ENCODE measurements around the gene DPP3.
A peak's percentile ranks its signal among the peaks of the same experiment; 100 is the strongest.
"Not testable (repeated sequence)": the region's sequence is repeated elsewhere in the genome, so short reads cannot be mapped to it uniquely, and the experiment has no call there.

DPP3 gene

DNA sequence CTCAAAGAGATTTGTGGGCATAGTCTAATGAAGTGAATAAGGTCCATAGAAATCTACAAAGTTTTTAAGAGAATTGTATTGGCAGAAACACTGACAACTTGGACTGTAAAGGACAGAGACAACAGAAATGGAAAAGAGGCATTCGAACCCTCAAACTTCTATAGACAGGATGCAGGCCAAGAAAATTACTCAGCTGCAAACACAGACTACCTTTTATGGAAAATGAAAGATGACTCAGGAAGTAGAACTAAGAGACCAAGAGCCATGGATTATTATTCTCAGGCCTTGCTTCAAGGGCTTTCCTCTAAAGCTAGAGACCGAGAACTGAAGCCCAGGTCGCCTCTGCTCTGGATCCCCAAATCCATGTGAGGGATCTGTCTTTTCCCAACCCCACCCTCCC lies 17.3 kb upstream of the DPP3 start:
- DNase-seq (ENCODE audit: extremely low read depth in 1 of 2, low read depth in 1 of 2) = no peak

DNA sequence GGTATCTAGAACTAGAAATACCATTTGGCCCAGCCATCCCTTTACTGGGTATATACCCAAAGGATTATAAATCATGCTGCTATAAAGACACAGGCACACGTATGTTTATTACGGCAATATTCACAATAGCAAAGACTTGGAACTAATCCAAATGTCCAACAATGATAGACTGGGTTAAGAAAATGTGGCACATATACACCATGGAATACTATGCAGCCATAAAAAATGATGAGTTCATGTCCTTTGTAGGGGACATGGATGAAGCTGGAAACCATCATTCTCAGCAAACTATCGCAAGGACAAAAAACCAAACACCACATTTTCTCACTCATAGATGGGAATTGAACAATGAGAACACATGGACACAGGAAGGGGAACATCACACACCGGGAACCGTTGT lies 16.1 kb upstream of the DPP3 start:
- DNase-seq (ENCODE audit: extremely low read depth in 1 of 2, low read depth in 1 of 2) = not testable (repeated sequence)

DNA sequence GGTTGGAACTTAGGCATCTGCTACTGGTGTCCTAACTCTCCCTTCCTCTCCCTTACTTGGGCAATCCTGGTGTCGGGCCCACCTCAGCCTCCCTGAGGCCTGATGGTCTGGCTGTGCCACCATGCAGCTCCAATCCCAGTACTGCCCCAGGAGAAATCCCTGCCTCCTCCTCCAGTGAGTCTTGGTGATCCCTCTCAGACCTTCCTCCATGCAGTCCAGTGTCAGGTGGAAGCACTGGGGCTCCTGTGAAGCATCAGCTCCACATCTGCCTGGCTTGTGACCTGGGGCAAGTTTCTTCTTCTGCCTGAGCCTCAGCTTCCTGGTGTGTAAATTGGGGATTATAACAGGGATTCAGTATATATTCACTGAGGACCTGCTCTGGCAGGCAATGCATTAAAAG lies 15.3 kb upstream of the DPP3 start:
- no peak for DNase-seq (ENCODE audit: extremely low read depth in 1 of 2, low read depth in 1 of 2)

DNA sequence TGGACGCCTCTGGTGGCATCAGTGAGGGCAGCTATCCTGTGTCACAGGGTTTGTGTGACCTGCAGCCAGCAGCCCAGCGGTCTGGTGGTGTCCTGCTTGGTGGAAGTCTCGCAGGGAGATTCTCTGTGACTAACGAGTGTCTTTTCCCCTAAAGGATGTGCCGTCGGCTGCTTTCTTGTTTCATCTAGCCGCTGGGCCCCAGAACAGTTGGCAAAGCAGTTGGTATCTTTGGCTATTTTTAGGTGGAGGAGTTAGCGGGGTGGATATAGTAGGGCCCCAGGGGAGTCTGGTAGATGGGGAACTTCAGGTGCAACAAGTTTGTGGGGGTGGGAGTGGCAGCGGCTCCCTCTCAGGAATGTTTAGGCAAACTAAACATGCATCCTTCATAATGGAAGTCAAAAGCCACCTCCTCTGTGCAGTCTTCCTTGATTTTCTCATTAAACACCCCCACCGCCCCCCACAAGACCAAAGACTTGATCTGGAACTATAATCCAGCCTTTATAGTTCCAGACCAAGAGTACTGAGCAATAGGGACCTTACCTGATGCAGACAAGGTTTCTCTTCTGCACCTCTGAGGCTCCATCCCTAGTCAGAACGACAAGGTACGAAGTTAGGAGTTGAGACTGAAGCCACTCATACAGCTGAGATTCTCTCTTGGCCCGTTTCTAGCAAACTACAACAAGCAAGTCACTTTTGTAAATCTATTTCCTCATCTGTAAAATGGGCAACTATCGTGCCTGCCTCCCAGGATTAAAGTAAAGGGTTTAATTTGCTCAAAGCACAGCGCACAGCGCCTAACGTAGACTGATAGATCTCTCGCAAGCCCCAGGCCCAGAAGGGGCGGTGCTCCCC lies 14.6 kb upstream of the DPP3 start:
- DNase-seq (ENCODE audit: extremely low read depth in 1 of 2, low read depth in 1 of 2) = no peak

DNA sequence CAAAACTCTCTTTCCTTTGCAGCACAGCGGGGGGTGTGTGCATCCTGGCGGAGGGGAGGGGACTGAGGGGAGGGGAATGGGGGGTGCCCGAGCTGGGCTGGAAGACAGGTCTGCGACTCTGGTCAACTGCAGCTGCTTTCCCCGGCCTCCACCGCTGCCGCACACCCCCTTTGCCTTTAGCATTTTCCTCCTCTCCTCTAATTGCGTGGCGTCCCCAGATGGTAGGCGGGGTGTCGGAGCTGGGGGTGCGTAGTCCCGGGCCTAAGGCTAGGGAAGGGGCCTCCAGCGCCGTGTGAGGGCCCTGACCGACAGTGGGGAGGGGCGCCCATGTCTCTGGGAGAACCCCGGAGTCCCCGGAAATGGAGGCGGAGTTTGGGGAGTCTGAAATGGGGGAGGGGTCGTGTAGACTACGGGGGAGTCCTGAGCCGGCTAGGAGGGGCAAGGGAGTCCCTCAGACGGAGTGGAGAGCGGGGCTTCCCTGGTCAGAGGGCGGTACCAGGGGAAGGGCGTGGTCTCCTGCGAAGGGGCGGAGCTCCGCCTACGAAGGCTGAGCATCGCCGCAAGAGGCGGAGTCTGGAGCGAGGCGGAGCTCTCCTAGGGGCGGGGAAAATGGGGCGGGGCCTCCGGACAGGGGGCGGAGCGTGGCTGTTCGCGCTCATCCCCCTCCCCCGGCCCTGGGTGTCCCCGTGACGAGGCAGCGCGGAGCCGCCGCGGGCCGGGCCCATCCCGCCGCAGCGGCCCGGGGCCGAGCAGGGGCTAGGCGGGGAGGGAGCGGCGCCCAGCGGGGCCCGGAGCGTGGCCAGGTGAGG lies 13.8 kb upstream of the DPP3 start, which contains the start of gene PELI3:
Gene PELI3, plus strand, starts transcription at position 681 of the 809 bp plus-strand sequence. CDS start 1,224 bp downstream, outside the sequence.
- peak; percentile 75 to 83 for DNase-seq (ENCODE audit: extremely low read depth in 1 of 2, low read depth in 1 of 2)

DNA sequence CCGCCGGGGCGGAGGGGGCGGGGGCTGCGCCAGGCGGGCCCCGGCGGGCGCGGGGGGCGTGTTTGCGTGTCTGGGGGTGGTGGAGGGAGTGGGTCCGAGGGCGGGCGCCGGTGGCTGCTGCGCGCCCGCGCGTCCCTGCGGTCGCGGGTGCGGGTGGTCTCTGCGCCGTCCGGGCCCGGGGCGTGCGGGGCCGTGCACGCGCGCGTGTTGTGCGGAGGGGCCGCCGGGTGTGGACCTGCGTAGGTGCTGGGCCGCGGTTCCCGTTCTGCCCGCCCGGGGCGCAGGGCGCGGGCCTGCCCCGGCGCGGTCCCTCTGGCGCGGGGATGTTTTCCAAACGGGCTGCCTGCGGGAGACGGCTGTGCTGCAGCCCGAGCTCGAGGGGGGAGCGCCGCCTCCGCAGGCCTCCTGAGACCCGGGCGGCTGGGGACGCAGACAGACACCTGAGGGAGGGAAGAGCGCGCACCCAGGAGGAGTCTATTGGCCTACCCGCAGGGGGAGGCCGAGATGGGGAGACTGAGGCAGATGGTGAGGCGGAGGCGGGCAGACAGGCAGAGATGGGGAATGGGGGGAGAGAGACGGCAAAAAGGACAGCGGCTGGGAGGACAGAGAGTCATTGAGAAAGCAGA lies 13.1 kb upstream of the DPP3 start:
- no peak for DNase-seq (ENCODE audit: extremely low read depth in 1 of 2, low read depth in 1 of 2)

DNA sequence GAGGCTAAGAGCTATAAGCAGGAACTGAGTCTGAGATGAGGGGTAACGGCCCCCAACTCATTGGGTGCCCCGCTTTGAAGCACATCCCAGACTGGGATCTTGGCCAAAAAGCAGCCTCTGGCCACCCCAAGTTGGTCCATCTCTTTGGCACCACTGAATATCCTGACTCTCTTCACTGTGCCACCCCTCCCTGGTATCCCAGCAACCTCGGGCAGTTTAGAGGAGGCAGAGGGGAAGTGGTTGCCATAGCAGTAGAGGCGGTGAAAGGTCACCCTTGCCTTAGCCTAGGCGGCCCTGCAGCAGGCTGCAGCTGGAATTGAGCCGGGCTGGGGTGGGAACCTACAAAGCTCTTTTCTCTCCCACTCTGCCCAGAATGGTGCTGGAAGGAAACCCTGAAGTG lies 12.5 kb upstream of the DPP3 start:
- DNase-seq (ENCODE audit: extremely low read depth in 1 of 2, low read depth in 1 of 2) = no peak

DNA sequence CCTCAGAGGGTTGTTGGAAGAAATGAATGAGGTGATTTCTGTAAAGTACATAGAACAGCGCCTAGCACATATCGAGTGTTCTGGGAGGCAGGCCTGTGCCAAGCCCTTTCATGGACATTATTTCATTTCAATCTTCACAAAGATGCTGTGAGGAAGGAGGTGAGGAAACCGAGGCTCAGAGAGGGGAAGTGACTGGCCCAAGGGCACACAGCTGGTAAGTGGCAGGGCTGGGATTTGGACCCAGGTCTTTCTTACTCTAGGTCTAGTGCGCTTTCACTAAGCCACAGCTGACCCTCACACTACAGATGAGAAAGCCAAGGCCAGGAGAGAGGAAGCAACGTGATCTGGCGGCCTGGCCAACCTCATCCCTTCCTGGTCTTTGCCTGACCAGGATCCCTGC lies 11.5 kb upstream of the DPP3 start:
- DNase-seq (ENCODE audit: extremely low read depth in 1 of 2, low read depth in 1 of 2) = no peak

DNA sequence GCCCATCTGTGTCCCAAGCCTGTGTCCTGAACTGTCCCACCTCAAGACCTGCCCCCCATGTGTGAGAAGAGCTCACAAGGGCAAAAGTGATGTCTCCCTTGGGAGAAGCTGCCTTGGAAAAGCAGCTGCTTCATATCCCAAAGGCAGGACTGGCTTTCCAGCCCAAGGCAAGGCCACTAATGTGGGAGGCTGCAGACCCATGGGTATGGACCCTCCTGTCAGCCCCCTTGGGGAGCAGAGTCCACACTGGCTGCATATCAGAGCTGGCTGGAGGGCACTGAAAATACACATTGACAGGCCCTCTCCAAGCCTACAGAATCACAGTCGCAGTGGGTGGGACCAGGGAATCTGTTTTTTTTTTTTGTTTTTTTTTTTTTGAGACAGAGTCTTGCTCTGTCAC lies 10.8 kb upstream of the DPP3 start:
- DNase-seq (ENCODE audit: extremely low read depth in 1 of 2, low read depth in 1 of 2) = no peak

DNA sequence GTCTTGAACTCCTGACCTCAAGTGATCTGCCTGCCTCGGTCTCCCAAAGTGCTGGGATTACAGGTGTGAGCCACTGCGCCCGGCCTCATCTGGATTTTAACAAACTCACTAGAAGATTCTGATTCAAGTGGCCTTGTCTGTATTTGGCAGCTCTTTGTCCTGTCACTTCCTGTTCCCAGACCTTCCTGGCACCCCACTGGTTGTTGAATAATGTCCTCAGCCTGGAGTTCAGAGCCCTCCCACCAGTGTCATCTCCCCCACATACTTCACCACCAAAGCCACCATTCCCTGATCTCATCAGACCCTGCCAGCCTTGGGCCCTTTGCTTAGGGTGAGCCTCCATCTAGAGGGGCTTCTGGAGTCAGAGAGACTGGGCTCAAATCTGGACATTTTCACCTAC lies 10.2 kb upstream of the DPP3 start:
- no peak for DNase-seq (ENCODE audit: extremely low read depth in 1 of 2, low read depth in 1 of 2)

DNA sequence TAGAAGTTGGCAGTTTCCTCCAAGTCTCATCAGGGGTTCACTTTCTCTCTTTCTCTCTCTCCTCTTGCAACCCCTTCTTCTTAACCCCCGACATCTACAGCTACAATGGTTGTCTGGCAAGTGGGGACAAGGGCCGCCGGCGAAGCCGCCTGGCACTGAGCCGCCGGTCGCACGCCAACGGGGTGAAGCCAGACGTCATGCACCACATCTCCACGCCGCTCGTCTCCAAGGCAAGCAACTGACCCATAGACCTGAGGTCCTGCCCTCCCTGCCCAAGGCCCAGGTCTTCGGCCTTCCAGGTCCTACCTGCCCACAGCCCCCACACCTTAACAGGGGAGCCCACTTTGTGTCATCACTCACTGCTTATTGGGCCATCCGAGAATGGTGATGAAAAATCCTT lies 9.1 kb upstream of the DPP3 start:
- DNase-seq (ENCODE audit: extremely low read depth in 1 of 2, low read depth in 1 of 2) = no peak

DNA sequence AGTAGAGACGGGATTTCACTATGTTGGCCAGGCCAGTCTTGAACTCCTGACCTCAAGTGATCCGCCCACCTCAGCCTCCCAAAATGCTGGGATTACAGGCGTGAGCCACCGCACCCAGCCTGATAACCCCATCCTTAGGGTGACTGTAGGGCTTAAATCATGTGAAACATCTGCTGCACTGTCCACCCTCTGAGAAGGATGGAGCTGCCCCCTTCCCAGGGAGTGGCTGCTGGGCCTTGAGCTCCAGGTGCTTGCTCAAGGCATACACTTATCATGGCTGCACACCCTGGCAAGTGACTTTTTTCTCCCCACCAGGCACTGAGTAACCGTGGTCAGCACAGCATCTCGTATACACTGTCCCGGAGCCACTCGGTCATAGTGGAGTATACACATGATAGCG lies 8.2 kb upstream of the DPP3 start:
- no peak for DNase-seq (ENCODE audit: extremely low read depth in 1 of 2, low read depth in 1 of 2)

DNA sequence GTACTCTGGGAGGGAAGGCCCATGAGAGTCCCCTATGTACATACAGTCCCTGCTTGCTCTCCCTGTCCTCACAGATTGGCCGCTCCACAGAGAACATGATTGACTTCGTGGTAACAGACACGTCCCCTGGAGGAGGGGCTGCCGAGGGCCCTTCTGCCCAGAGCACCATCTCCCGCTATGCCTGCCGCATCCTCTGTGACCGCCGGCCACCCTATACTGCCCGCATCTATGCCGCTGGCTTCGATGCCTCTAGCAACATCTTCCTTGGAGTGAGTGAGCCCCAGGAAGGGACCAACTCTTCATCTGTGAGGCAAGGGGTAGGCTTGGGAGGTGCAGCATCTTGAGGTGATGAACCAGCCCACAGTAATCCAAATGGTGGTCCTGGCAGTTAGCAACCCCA lies 7.1 kb upstream of the DPP3 start:
- DNase-seq (ENCODE audit: extremely low read depth in 1 of 2, low read depth in 1 of 2) = no peak

DNA sequence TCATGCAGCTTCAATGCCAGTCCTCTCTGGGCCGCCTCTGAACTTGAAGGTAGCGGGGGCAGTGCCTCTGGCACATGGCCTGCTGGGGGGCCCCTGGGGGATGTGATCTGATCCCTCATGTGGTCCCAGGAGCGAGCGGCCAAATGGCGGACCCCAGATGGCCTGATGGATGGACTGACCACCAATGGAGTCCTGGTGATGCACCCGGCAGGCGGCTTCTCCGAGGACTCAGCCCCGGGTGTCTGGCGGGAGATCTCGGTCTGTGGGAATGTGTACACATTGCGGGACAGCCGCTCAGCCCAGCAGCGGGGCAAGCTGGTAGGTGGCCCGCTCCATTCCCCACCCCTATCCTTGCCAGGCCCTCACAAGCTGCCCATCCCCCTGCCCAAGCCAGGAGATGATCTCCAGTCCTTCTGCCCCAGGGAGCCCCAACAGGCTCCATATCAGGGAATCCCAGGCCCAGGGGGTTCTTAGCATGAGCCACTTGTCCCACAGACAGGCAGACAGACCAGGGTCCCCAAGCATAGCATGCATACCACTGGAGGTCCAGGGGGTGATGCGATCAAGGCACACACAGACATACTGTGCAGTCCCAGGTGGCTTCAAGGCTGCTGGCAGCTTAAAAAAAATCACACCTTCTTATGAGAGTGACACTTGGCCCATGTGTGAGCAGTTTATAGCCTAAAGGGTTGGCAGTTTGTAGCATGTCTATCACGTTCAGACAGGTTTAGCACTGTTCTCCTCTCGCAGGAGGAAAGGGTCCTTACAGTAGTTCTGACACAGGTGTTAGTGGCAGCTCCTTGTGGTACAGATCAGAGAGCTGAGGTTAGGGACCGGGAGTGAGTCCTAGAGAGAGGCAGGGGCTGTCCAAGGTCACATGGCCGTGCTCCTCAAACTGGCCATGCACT lies 6.4 kb upstream of the DPP3 start:
- DNase-seq (ENCODE audit: extremely low read depth in 1 of 2, low read depth in 1 of 2) = no peak

DNA sequence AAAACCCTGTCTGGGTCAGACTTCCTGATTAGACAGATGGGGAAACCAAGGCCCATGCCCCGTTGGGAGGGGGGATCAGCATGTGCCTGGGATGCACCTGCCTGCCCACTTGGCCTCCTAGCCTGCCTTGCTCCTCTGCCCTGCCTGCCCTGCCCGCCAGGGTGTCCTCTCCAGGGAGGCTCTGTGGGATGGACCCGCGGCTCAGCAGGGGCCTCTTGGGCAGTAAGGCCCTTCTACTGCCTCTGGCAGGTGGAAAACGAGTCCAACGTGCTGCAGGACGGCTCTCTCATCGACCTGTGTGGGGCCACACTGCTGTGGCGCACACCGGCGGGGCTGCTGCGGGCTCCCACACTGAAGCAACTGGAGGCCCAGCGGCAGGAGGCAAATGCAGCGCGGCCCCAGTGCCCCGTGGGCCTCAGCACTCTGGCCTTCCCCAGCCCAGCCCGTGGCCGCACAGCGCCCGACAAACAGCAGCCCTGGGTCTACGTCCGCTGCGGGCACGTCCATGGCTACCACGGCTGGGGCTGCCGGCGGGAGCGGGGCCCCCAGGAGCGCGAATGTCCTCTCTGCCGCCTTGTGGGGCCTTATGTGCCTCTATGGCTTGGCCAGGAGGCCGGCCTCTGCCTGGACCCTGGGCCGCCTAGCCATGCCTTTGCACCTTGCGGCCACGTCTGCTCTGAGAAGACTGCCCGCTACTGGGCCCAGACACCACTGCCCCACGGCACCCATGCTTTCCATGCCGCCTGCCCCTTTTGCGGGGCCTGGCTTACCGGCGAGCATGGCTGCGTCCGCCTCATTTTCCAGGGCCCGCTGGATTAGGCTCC lies 4.7 kb upstream of the DPP3 start:
- DNase-seq (ENCODE audit: extremely low read depth in 1 of 2, low read depth in 1 of 2) = no peak

DNA sequence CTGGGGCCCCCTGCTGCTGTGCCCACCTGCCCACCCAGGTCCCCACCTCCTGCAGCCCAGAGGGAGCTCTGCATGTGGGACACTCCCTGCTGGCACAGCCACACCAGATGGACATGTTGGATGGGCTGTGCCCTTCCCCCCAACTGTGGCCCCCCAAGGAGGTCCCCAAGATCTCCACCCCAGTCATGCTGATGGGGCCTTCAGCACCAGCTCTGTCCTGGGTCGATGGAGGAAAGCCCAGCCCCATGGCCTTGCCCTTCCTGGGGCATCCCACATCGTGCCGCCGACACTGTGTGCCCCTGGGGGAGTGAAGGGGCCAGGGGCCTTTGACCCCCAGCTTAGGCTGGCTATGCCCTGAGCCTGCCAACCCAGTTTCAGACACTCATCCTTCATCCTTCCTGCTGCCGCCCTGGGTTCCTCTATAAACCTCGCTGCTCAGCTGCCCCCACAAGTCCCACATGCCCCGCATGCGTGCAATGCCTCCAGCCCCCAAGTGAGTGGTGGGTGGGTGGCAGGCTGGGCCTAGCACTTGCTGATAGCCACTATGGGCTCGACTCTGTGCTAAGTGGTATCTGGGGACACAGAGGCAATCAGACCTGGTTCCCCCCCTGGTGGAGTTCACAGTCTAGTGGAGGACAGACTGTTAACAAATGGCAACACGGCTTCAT lies 3.9 kb upstream of the DPP3 start:
- DNase-seq (ENCODE audit: extremely low read depth in 1 of 2, low read depth in 1 of 2) = no peak

DNA sequence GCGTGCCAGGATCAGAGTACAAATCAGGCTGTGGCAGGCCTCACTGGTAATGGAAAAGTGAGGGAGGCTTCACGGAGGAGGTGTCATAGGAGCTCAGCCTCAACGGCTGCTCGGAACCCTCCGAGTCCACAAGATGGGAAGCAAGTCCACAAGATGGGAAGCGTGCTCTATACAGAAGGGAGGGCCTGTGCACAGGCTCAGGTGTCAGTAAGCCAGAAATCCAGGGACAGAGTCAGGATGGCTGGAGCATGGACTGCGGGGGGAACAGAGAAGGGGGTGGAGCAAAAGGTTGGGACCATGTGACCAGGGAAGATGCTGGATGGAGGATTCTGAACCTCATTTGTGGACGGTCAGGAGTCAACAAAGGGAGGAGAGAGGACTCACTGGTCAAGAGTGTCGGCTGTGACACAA lies 3.4 kb upstream of the DPP3 start:
- no peak for DNase-seq (ENCODE audit: extremely low read depth in 1 of 2, low read depth in 1 of 2)

DNA sequence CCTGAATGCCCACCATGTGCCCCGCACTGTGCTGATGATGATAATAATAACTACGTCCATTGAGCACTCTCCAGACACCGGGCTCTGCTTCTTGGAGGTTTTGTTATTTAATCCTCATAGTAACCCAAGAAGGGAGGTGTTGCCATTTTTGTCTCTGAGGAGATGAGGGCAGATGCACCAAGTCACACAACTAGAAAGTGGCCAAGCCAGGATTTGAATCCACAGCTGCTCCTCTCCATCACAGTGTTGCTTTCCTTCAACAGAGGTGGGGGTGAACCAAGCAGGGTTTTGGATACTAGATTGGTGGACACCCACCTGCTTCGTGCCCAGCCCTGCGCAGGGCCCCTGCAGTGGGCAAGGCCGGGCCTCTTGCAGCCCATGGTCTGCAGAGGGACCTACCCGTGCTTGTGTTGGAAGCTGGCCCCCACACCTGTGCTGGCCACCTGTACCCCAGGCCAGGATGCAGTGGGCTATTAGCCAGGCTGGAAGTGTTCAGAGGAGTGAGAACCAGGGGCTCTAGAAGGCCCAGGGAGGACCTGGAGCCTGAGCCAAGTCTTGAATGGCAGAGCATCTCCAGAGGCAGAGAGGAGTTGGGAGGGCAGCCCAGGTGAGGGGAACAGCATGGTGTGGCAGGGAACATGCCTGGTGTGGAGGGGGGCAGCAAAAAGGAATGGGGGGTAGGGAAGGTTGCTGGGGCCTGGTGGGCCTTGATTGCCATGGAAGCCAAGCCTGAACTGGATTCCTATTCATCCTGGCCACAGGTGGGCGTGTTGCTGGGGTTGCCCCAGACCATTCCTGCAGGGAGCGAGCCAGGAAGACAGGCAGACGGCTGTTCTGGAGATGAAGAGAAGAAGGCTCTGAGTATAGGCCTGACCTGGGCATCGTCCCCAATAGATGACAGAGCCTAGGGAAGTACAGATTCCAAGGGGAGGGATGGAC lies 2.7 kb upstream of the DPP3 start:
- no peak for DNase-seq (ENCODE audit: extremely low read depth in 1 of 2, low read depth in 1 of 2)
